ENCODE results near the gene ADAT2.

- TF ChIP-seq GATA3 (IDR thresholded peaks at IDR 0.05; ENCODE audit: low read depth, low read length) (no peak), GATA2 (IDR thresholded peaks at IDR 0.05; ENCODE audit: low read depth, low read length) (no peak)
Measured at GRCh38 chr6:143449714-143450452, 612 bp downstream of the ADAT2 start.
